MCF 10A (cell line): ENCODE results near the gene SIAH1. TPM values are rescaled to one million over a fixed set of nuclear protein-coding genes. Genes with fewer than 3 reads are reported as not detected.
A peak's percentile ranks its signal among the peaks of the same experiment; 100 is the strongest.

Experiments
- BruUV-seq: library from RNA; stranded (reverse); fragments of 400-500 nt; replicated peaks from 2 replicates; lab custom pipeline; 2021; lab: Mats Ljungman, UMichigan
- CTCF ChIA-PET: fragments of 300-600 bp; sonication (Branson Sonifier 250); formaldehyde crosslinking; extraction: SDS; loops from one replicate; lab custom pipeline; 2021; ENCODE audit warnings: antibody characterized with exemption, inconsistent platforms; lab: Yijun Ruan, JAX
- POLR2A ChIA-PET: fragments of 300-600, 350-650 bp; sonication (Branson Sonifier 250); formaldehyde crosslinking; extraction: SDS; loops from one replicate; lab custom pipeline; 2020; ENCODE audit warnings: antibody characterized with exemption, inconsistent platforms; lab: Yijun Ruan, JAX
- DNase-seq: peaks from one replicate; pipeline ENCODE4 v3.0.0-alpha.2; 2018; ENCODE audit not compliant: unreplicated experiment
- H3K27ac Mint-ChIP-seq: one replicate; pipeline ENCODE4 v1.8.0; 2022; ENCODE audit warnings: mild to moderate bottlenecking, low read depth, mixed read lengths; ENCODE audit not compliant: unreplicated experiment
- H3K27me3 Mint-ChIP-seq: one replicate; pipeline ENCODE4 v1.8.0; 2022; ENCODE audit warnings: mixed read lengths; ENCODE audit not compliant: insufficient read depth, unreplicated experiment
- H3K36me3 Mint-ChIP-seq: one replicate; pipeline ENCODE4 v1.8.0; 2022; ENCODE audit warnings: mild to moderate bottlenecking, moderate library complexity, mixed read lengths; ENCODE audit not compliant: insufficient read depth, unreplicated experiment
- H3K4me1 Mint-ChIP-seq: one replicate; pipeline ENCODE4 v1.8.0; 2022; ENCODE audit warnings: mixed read lengths; ENCODE audit not compliant: insufficient read depth, unreplicated experiment
- H3K4me3 Mint-ChIP-seq: one replicate; pipeline ENCODE4 v1.8.0; 2022; ENCODE audit warnings: mild to moderate bottlenecking, moderate library complexity, mixed read lengths; ENCODE audit not compliant: unreplicated experiment
- H3K9me3 Mint-ChIP-seq: one replicate; pipeline ENCODE4 v1.8.0; 2022; ENCODE audit warnings: mixed read lengths; ENCODE audit not compliant: unreplicated experiment
- intact Hi-C: fragments of 100-400 bp; cut with micrococcal nuclease; formaldehyde crosslinking; loops from 2 replicates; pipeline ENCODE4 v1.14.1; 2022
- total RNA-seq: library from RNA; stranded (reverse); gene quantifications from 2 replicates; pipeline ENCODE4 v1.2.3, GENCODE V29; 2022
- TF ChIP-seq, protein P1 (sequence below): fragments of 200-600 bp; IDR thresholded peaks from one replicate; pipeline ENCODE4 v1.8.0; 2022; ENCODE audit warnings: antibody characterized with exemption, mild to moderate bottlenecking; ENCODE audit not compliant: unreplicated experiment

The SIAH1 gene
- total RNA-seq, 1 experiment from 2014 or later: 22.4 TPM

DNA sequence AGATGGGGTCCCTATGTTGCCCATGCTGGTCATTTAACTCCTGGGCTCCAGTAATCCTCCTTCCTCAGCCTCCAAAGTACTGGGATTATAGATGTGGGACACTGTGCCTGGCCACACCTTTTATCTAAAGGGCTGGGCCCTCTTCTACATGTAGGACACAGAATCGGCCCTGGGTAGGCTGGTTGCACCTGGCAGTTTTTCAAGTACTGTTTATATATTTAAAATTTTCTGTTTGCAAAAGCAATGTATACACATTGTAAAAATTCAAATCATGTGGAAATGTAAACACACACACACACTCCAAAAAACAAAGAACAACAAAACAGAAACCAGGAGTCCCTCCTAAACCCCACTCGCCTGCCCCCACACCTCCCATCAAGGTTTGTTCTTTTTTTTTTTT is 28.1 kb upstream of the SIAH1 start:
- TF ChIP-seq, protein P1, sequence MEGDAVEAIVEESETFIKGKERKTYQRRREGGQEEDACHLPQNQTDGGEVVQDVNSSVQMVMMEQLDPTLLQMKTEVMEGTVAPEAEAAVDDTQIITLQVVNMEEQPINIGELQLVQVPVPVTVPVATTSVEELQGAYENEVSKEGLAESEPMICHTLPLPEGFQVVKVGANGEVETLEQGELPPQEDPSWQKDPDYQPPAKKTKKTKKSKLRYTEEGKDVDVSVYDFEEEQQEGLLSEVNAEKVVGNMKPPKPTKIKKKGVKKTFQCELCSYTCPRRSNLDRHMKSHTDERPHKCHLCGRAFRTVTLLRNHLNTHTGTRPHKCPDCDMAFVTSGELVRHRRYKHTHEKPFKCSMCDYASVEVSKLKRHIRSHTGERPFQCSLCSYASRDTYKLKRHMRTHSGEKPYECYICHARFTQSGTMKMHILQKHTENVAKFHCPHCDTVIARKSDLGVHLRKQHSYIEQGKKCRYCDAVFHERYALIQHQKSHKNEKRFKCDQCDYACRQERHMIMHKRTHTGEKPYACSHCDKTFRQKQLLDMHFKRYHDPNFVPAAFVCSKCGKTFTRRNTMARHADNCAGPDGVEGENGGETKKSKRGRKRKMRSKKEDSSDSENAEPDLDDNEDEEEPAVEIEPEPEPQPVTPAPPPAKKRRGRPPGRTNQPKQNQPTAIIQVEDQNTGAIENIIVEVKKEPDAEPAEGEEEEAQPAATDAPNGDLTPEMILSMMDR: no peak
- intact Hi-C loops: no loop called here
- H3K4me3 Mint-ChIP-seq: no peak overlapping the region
- no peak overlapping the region for H3K27ac Mint-ChIP-seq
- CTCF ChIA-PET: interaction anchor here (0.6 to 1.5 kb wide), 2 partner anchors 59 to 62 kb away, joined by 3 to 5 read pairs; no protein-coding TSS in a partner anchor
- no peaks in the 10 kb centered on the region for H3K9me3 Mint-ChIP-seq
- H3K36me3 Mint-ChIP-seq: peaks cover 6% of the 10 kb centered on the region
- peaks cover 26% of the 10 kb centered on the region for H3K4me1 Mint-ChIP-seq
- POLR2A ChIA-PET: no interaction called here
- DNase-seq: no peak
- H3K27me3 Mint-ChIP-seq: no peaks in the 10 kb centered on the region
- no TSS peak for BruUV-seq

DNA sequence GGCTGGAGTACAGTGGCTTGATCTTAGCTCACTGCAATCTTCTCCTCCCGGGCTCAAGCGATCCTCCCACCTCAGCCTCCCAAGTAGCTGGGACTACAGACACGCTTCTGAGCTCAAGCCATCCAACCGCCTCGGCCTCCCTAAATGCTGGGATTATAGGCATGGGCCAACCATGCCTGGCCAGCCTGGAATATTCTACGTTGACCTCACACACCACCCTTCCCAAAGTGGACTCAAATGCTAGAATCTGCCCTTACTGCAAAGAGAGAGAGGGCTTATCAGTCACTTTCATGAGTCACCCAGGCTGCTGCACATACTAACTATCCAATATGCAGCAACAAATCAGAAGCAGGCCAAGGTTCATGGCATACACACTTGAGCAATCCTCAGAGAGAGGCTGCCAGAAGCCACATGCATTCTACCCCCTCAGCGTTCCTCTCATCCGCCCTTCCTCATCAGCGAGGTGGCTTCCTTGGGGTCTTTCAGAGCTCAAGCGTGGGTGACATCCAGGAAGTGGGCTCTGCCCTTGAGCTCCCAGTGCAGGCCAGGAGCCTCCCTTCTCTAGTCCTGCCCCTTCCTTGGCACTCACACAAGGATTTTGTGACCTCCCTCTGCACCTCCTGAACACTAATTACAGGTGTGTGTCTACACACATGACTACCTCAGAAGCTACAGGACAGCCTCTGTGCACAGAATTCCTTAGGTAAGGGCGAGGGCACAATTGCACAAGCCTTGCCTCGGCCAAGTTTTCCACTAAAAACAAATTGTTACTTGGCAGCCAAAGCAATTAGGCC is 24.8 kb upstream of the SIAH1 start:
- no peaks in the 10 kb centered on the region for H3K9me3 Mint-ChIP-seq
- no TSS peak for BruUV-seq
- peak; percentile 91 for DNase-seq
- POLR2A ChIA-PET: interaction anchor here (0.6 to 5.1 kb wide), 19 partner anchors 12 to 1287 kb away, joined by 3 to 37 read pairs (median 4); partner anchors contain the start of gene SIAH1
- TF ChIP-seq, protein P1: no peak
- H3K27ac Mint-ChIP-seq: peak overlapping the region; percentile 71
- no peaks in the 10 kb centered on the region for H3K27me3 Mint-ChIP-seq
- CTCF ChIA-PET: interaction anchor here (0.6 to 2.8 kb wide), 12 partner anchors 11 to 794 kb away, joined by 3 to 14 read pairs (median 3); no protein-coding TSS in a partner anchor
- intact Hi-C loops: no loop called here
- peaks cover 26% of the 10 kb centered on the region for H3K4me1 Mint-ChIP-seq
- peaks cover 6% of the 10 kb centered on the region for H3K36me3 Mint-ChIP-seq
- peak overlapping the region; percentile 42 for H3K4me3 Mint-ChIP-seq

DNA sequence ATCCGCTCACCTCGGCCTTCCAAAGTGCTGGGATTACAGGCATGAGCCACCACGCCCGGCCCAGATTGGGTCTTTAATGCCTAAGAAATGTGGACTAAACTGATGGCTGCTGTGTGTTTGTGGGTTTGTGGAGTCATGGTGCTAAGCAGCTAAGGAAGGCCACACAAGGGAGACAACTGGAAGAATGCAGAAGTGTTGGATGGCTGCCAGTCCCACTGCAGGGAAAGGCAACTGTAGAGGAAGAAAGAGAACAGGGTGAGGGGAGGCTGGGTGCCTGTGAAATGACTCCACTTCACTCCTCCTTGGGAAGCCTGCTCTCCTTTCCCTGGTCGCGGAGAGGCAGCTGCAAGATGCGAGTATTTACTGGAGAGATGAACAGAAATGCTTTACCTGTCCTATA is 23.5 kb upstream of the SIAH1 start:
- POLR2A ChIA-PET: interaction anchor here (0.7 to 5.1 kb wide), 5 partner anchors 9 to 43 kb away, joined by 3 to 37 read pairs (median 4); partner anchors contain the start of gene SIAH1
- Mint-ChIP-seq H3K27ac (peak overlapping the region; percentile 14), H3K36me3 (peaks cover 6% of the 10 kb centered on the region), H3K4me1 (peaks cover 26% of the 10 kb centered on the region), H3K9me3 (no peaks in the 10 kb centered on the region), H3K4me3 (no peak overlapping the region), H3K27me3 (no peaks in the 10 kb centered on the region)
- CTCF ChIA-PET: no interaction called here
- intact Hi-C loops: no loop called here
- peak; percentile 41 for DNase-seq
- BruUV-seq: no TSS peak
- TF ChIP-seq, protein P1: no peak

DNA sequence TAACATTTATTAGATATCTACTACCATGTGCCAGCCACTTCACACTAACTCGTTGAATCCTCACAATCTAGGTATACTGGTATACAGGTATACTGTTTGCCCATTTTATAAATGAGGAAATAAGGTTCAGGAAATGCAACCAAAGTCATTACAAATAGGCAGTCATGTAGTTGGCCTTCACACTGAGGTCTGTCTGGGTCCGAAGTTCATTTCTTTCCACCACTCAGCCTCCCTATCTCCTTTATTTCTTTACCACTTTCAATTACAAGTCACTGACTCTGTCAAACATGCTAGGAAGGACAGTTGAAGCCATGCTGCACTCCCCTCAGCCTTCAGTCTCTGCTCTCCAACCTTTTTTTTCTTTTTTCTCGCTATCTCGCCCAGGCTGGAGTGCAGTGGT is 20.7 kb upstream of the SIAH1 start:
- Mint-ChIP-seq H3K36me3 (no peaks in the 10 kb centered on the region), H3K4me1 (peaks cover 20% of the 10 kb centered on the region), H3K4me3 (no peak overlapping the region), H3K27me3 (no peaks in the 10 kb centered on the region), H3K27ac (no peak overlapping the region), H3K9me3 (no peaks in the 10 kb centered on the region)
- ChIA-PET POLR2A (no interaction called here), CTCF (interaction anchor here (0.5 kb wide), 1 partner anchor 124 kb away, joined by 3 read pairs; no protein-coding TSS in a partner anchor)
- TF ChIP-seq, protein P1: no peak
- BruUV-seq: no TSS peak
- no peak for DNase-seq
- intact Hi-C loops: no loop called here
